Adipocyte (in vitro differentiated cells): ENCODE measurements around the gene ALB.

ENCODE experiments used
- DNase-seq: peaks from one replicate; pipeline ENCODE4 v3.0.0-alpha.2; 2015; ENCODE audit warnings: low read depth
- H3K27me3 ChIP-seq: replicated peaks from 2 replicates; pipeline ENCODE4 v1.7.0; 2013; ENCODE audit warnings: mild to moderate bottlenecking, low read length, moderate library complexity; ENCODE audit not compliant: control insufficient read depth, insufficient read depth
- H3K36me3 ChIP-seq: 2 replicates; pipeline ENCODE4 v1.7.0; 2013; ENCODE audit warnings: low read length, mild to moderate bottlenecking, moderate library complexity; ENCODE audit not compliant: control insufficient read depth, insufficient read depth, severe bottlenecking
- H3K4me1 ChIP-seq: 2 replicates; pipeline ENCODE4 v1.7.0; 2013; ENCODE audit warnings: mild to moderate bottlenecking, low read length, moderate library complexity; ENCODE audit not compliant: control insufficient read depth, insufficient read depth
- H3K4me3 ChIP-seq: 2 replicates; pipeline ENCODE4 v1.7.0; 2013; ENCODE audit warnings: mild to moderate bottlenecking, low read length, moderate library complexity
- H3K9ac ChIP-seq: 2 replicates; pipeline ENCODE4 v1.7.0; 2013; ENCODE audit warnings: mild to moderate bottlenecking, low read length, moderate library complexity
- H3K9me3 ChIP-seq: 2 replicates; pipeline ENCODE4 v1.7.0; 2013; ENCODE audit warnings: mild to moderate bottlenecking, low read length, moderate library complexity; ENCODE audit not compliant: control insufficient read depth

The ALB gene

GRCh38 chr4:73453701-73454005 is 49.6 kb downstream of the ALB start:
- H3K36me3 ChIP-seq: no peaks in the 10 kb centered on the region
- H3K4me3 ChIP-seq: no peak overlapping the region
- H3K27me3 ChIP-seq: no peaks in the 10 kb centered on the region
- no peaks in the 10 kb centered on the region for H3K9me3 ChIP-seq
- H3K4me1 ChIP-seq: peaks cover 26% of the 10 kb centered on the region
- DNase-seq: no peak
- H3K9ac ChIP-seq: no peak overlapping the region

- DNase-seq: no peak
- no peak overlapping the region for H3K9ac ChIP-seq
- H3K4me3 ChIP-seq: no peak overlapping the region
- H3K4me1 ChIP-seq: peaks cover 25% of the 10 kb centered on the region
- no peaks in the 10 kb centered on the region for H3K27me3 ChIP-seq
- no peaks in the 10 kb centered on the region for H3K9me3 ChIP-seq
- no peaks in the 10 kb centered on the region for H3K36me3 ChIP-seq
Observed at GRCh38 chr4:73454920-73455319, 50.8 kb downstream of the ALB start.

GRCh38 chr4:73456177-73457022 is 52.3 kb downstream of the ALB start:
- Histone ChIP-seq H3K4me1 (peaks cover 10% of the 10 kb centered on the region), H3K9ac (no peak overlapping the region), H3K9me3 (no peaks in the 10 kb centered on the region), H3K36me3 (no peaks in the 10 kb centered on the region), H3K4me3 (no peak overlapping the region), H3K27me3 (no peaks in the 10 kb centered on the region)
- DNase-seq: no peak

GRCh38 chr4:73458184-73459047 is 54.3 kb downstream of the ALB start:
- no peak for DNase-seq
- no peaks in the 10 kb centered on the region for H3K36me3 ChIP-seq

GRCh38 chr4:73459048-73459421 is 54.9 kb downstream of the ALB start:
- no peaks in the 10 kb centered on the region for H3K27me3 ChIP-seq
- no peaks in the 10 kb centered on the region for H3K4me1 ChIP-seq
- no peak overlapping the region for H3K9ac ChIP-seq
- no peak overlapping the region for H3K4me3 ChIP-seq
- H3K9me3 ChIP-seq: no peaks in the 10 kb centered on the region
- H3K36me3 ChIP-seq: no peaks in the 10 kb centered on the region
- DNase-seq: no peak

More at GRCh38 chr4:73458184-73459047, 54.3 kb downstream of the ALB start:
- no peaks in the 10 kb centered on the region for H3K27me3 ChIP-seq
- H3K4me1 ChIP-seq: no peaks in the 10 kb centered on the region
- no peak overlapping the region for H3K4me3 ChIP-seq
- H3K9ac ChIP-seq: no peak overlapping the region
- H3K9me3 ChIP-seq: no peaks in the 10 kb centered on the region

- DNase-seq: no peak
- H3K27me3 ChIP-seq: no peaks in the 10 kb centered on the region
- H3K36me3 ChIP-seq: no peaks in the 10 kb centered on the region
- peaks cover 7% of the 10 kb centered on the region for H3K9me3 ChIP-seq
- H3K4me1 ChIP-seq: no peaks in the 10 kb centered on the region
- H3K9ac ChIP-seq: no peak overlapping the region
- H3K4me3 ChIP-seq: no peak overlapping the region
Observed at GRCh38 chr4:73460913-73461522, 56.9 kb downstream of the ALB start.

GRCh38 chr4:73468170-73468569 is 64.1 kb downstream of the ALB start:
- no peak overlapping the region for H3K4me3 ChIP-seq
- H3K36me3 ChIP-seq: no peaks in the 10 kb centered on the region
- DNase-seq: no peak
- H3K9me3 ChIP-seq: peaks cover 25% of the 10 kb centered on the region
- H3K9ac ChIP-seq: no peak overlapping the region
- H3K4me1 ChIP-seq: no peaks in the 10 kb centered on the region
- no peaks in the 10 kb centered on the region for H3K27me3 ChIP-seq

- DNase-seq: no peak
- no peaks in the 10 kb centered on the region for H3K4me1 ChIP-seq
- no peak overlapping the region for H3K9ac ChIP-seq
- H3K9me3 ChIP-seq: peaks cover 30% of the 10 kb centered on the region
- H3K4me3 ChIP-seq: no peak overlapping the region
- H3K36me3 ChIP-seq: no peaks in the 10 kb centered on the region
- H3K27me3 ChIP-seq: no peaks in the 10 kb centered on the region
Observed at GRCh38 chr4:73470728-73471127, 66.6 kb downstream of the ALB start.
